Vagina (tissue), 2 donors: ENCODE data around the gene AURKAIP1. TPM values are rescaled to one million over a fixed set of nuclear protein-coding genes. Genes with fewer than 3 reads are reported as not detected.
A peak's percentile ranks its signal among the peaks of the same experiment; 100 is the strongest.

Source experiments
- DNase-seq, 2 donors: peaks; one replicate each; pipeline ENCODE4 v3.0.0-alpha.2; 2017; ENCODE audit errors: extremely low spot score in 2 of 2
- H3K27ac ChIP-seq: fragments of 200-600 bp; sonication (generic); one replicate; pipeline ENCODE4 v1.5.1; 2019
- H3K27me3 ChIP-seq: fragments of 200-600 bp; sonication (generic); one replicate; pipeline ENCODE4 v1.5.1; 2019
- H3K36me3 ChIP-seq, 2 donors: fragments of 200-600 bp; sonication (generic); one replicate each; pipeline ENCODE4 v1.5.1; 2017 to 2019
- H3K4me1 ChIP-seq: fragments of 200-600 bp; sonication (generic); one replicate; pipeline ENCODE4 v1.5.1; 2019
- H3K4me3 ChIP-seq, 2 donors: fragments of 200-600 bp; sonication (generic); 1 replicate in 1 of 2; 2 replicates in 1 of 2; pipeline ENCODE4 v1.5.1; 2016 to 2019
- H3K9me3 ChIP-seq: fragments of 200-600 bp; sonication (generic); one replicate; pipeline ENCODE4 v1.5.1; 2019
- CTCF ChIP-seq, 3 experiments: fragments of 450-650 bp in 2 of 3; fragments of 200-600 bp in 1 of 3; sonication (generic) in 1 of 3; IDR thresholded peaks; one replicate each; pipeline ENCODE4 v1.5.1; 2017 to 2019; ENCODE audit warnings: antibody characterized with exemption in 3 of 3, mild to moderate bottlenecking in 2 of 3, moderate library complexity in 2 of 3
- POLR2A ChIP-seq, 2 donors: fragments of 450-650 bp; IDR thresholded peaks; one replicate each; pipeline ENCODE4 v1.6.1; 2017; ENCODE audit warnings: antibody characterized with exemption in 2 of 2, mild to moderate bottlenecking in 2 of 2, moderate library complexity in 2 of 2
- POLR2AphosphoS5 ChIP-seq, 2 donors: sonication (generic); formaldehyde crosslinking; IDR thresholded peaks; one replicate each; pipeline ENCODE4 v1.9.0; 2017; ENCODE audit warnings: antibody characterized with exemption in 2 of 2, mild to moderate bottlenecking in 2 of 2, low read depth in 1 of 2; ENCODE audit not compliant: insufficient read depth in 1 of 2
- intact Hi-C: fragments of 100-400 bp; cut with DNase I; formaldehyde crosslinking; loops from one replicate; pipeline ENCODE4 v1.15.1; 2023
- microRNA-seq: library from miRNA; unstranded; fragments of <30 nt; microRNA quantifications from one replicate; pipeline ENCODE4, GENCODE V29; 2017; ENCODE audit warnings: borderline number of aligned reads, borderline replicate concordance
- total RNA-seq: library from RNA; depleted of rRNA; stranded (reverse); fragments of >200 nt; gene quantifications from one replicate; pipeline ENCODE4 v1.2.3, GENCODE V29; 2016

AURKAIP1 gene
- total RNA-seq, 1 donor from 2014 or later: 94.5 TPM

- intact Hi-C loops: no loop called here
- peak overlapping the region; percentile 82 for H3K27ac ChIP-seq
- peaks cover 60% of the 10 kb centered on the region for H3K4me1 ChIP-seq
Measured at GRCh38 chr1:1326075-1326605, 48.9 kb downstream of the AURKAIP1 start.

DNA sequence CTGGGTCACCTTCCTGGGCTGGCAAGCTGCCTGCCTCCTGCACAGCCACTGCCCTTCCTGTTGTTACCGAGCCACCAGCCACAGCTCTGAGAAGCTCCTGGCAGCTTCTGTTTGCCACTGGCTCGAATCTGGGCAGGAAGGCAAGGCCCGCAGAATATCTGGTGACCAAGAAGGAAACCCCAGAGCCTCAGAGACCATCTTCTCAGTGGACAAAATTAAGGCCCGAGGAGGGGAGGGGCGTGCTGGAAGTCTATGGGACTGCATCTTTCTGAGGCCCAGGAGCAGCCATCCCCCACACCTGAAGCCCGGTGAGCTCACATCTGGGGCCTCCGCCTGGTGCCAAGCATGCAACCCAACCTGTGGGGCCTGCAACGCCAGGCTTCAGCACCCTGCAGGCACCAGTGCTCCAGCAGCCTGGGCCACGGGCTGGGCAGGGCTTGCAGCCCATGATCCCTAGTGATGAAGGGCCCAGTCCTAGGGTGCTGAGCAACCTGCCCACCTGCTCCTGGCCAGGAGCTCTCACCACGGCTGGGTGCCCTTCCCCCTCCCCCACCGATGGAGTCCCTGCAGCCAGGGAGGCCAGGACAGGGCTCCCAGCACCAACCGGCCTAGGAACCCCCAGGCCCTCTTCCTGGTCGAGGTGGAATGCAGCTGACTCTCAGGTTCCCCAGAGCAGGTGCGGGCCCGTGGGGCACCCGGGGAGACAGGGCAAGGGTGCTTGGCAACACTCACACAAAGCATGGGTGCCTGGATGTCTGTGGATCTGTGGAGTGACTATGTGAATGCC, 49.5 kb downstream of the AURKAIP1 start:
- Histone ChIP-seq H3K27me3 (no peaks in the 10 kb centered on the region), H3K27ac (peak overlapping the region; percentile 82), H3K36me3 (peaks cover 0 to 16% of the 10 kb centered on the region in 2 donors), H3K9me3 (no peaks in the 10 kb centered on the region), H3K4me3 (peak overlapping the region; percentile 83 to 97), H3K4me1 (peaks cover 59% of the 10 kb centered on the region)
- TF ChIP-seq POLR2A (IDR thresholded peaks at IDR 0.05): no peak
- no peak for TF ChIP-seq CTCF (IDR thresholded peaks at IDR 0.05)
- no peak for TF ChIP-seq POLR2AphosphoS5 (IDR thresholded peaks at IDR 0.05; ENCODE audit: insufficient read depth in 1 of 2, low read depth in 1 of 2)
- intact Hi-C loops: no loop called here
- DNase-seq: no peak

More at GRCh38 chr1:1326075-1326605, 48.9 kb downstream of the AURKAIP1 start:
- Histone ChIP-seq H3K36me3 (peaks cover 0 to 15% of the 10 kb centered on the region in 2 donors), H3K27me3 (no peaks in the 10 kb centered on the region), H3K4me3 (peak overlapping the region; percentile 83 to 97), H3K9me3 (no peaks in the 10 kb centered on the region)
- TF ChIP-seq POLR2A (IDR thresholded peaks at IDR 0.05) (no peak), CTCF (IDR thresholded peaks at IDR 0.05) (no peak), POLR2AphosphoS5 (IDR thresholded peaks at IDR 0.05; ENCODE audit: insufficient read depth in 1 of 2, low read depth in 1 of 2) (no peak)
- no peak for DNase-seq

GRCh38 chr1:1324524-1325287, 50.3 kb downstream of the AURKAIP1 start, which contains the start of the genes CPTP and INTS11:
CPTP (plus strand) TSS chr1:1324802; CDS start chr1:1326911, 2,109 bp downstream.
INTS11 (minus strand) TSS chr1:1324660; CDS start chr1:1324608, 52 bp downstream.
- Histone ChIP-seq H3K9me3 (no peaks in the 10 kb centered on the region), H3K4me3 (peak within 1 kb of the TSS; percentile 83 to 97), H3K27me3 (no peaks in the 10 kb centered on the region), H3K4me1 (peaks cover 57% of the 10 kb centered on the region), H3K36me3 (peaks cover 0 to 24% of the 10 kb centered on the region in 2 donors), H3K27ac (peak within 1 kb of the TSS; percentile 86)
- intact Hi-C loops: no loop called here
- TF ChIP-seq CTCF (IDR thresholded peaks at IDR 0.05): no peak
- TF ChIP-seq POLR2A (IDR thresholded peaks at IDR 0.05): peak in 1 of 2 donors; percentile 0
- peak; percentile 84 to 87 for TF ChIP-seq POLR2AphosphoS5 (IDR thresholded peaks at IDR 0.05; ENCODE audit: insufficient read depth in 1 of 2, low read depth in 1 of 2)
- no peak for DNase-seq

DNA sequence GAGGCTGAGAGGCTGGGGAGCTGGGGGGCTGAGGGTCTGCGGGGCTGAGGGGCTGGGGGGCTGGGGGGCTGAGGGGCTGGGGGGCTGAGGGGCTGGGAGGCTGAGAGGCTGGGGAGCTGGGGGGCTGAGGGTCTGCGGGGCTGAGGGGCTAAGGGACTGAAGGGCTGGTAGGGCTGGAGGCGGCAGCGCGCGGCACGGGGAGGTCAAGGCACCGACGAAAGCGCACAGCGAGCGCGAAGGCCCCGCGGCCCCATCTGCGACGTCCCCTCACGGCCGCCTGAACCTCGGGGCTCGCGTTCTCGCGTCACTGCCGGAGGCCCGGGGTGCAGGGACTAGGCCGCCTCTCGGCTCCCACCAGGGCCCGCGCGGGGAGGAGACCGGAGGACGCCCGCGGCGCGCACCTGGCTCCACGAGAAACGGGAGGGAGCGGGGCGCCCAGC, 50.9 kb downstream of the AURKAIP1 start:
- Histone ChIP-seq H3K4me1 (peaks cover 58% of the 10 kb centered on the region), H3K9me3 (no peaks in the 10 kb centered on the region), H3K27me3 (no peaks in the 10 kb centered on the region), H3K27ac (peak overlapping the region; percentile 86), H3K4me3 (peak overlapping the region; percentile 83 to 97), H3K36me3 (peaks cover 0 to 28% of the 10 kb centered on the region in 2 donors)
- intact Hi-C loops: no loop called here
- no peak for TF ChIP-seq POLR2A (IDR thresholded peaks at IDR 0.05)
- no peak for TF ChIP-seq CTCF (IDR thresholded peaks at IDR 0.05)
- TF ChIP-seq POLR2AphosphoS5 (IDR thresholded peaks at IDR 0.05; ENCODE audit: insufficient read depth in 1 of 2, low read depth in 1 of 2): no peak
- DNase-seq: no peak

Small RNAs within 50 kb of the gene (microRNA-seq; reads per million reads assigned to microRNA genes)
- 1.4 reads per million for gene MIR6808

Other genes starting within 250 kb of the AURKAIP1 start
- gene TTLL10, start 201.3 kb downstream of the AURKAIP1 start, total RNA-seq: not detected
- 4.4 TPM for gene TNFRSF18, start 168.6 kb downstream of the AURKAIP1 start, total RNA-seq
- not detected for gene TNFRSF4, start 161.1 kb downstream of the AURKAIP1 start, total RNA-seq
- gene SDF4, start 143.2 kb downstream of the AURKAIP1 start, total RNA-seq: 74.2 TPM
- 11.0 TPM for gene B3GALT6, start 143.0 kb downstream of the AURKAIP1 start, total RNA-seq
- not detected for gene C1QTNF12, start 128.5 kb downstream of the AURKAIP1 start, total RNA-seq
- gene UBE2J2, start 101.4 kb downstream of the AURKAIP1 start, total RNA-seq: 56.7 TPM
- 8.6 TPM for gene SCNN1D, start 94.8 kb downstream of the AURKAIP1 start, total RNA-seq
- gene ACAP3, start 67.3 kb downstream of the AURKAIP1 start, total RNA-seq: 68.5 TPM
- gene PUSL1, start 66.6 kb downstream of the AURKAIP1 start, total RNA-seq: 31.2 TPM
- gene INTS11, start 50.5 kb downstream of the AURKAIP1 start, total RNA-seq: 142 TPM
- 20.9 TPM for gene CPTP, start 50.4 kb downstream of the AURKAIP1 start, total RNA-seq
- gene TAS1R3, start 43.9 kb downstream of the AURKAIP1 start, total RNA-seq: 0.74 TPM
- 72.4 TPM for gene DVL1, start 25.8 kb downstream of the AURKAIP1 start, total RNA-seq
- 136 TPM for gene MXRA8, start 16.7 kb downstream of the AURKAIP1 start, total RNA-seq
- 319 TPM for gene CCNL2, start 24.1 kb upstream of the AURKAIP1 start, total RNA-seq
- 84.2 TPM for gene MRPL20, start 32.1 kb upstream of the AURKAIP1 start, total RNA-seq
- gene ANKRD65, start 46.1 kb upstream of the AURKAIP1 start, total RNA-seq: 3.2 TPM
- gene VWA1, start 60.5 kb upstream of the AURKAIP1 start, total RNA-seq: 35.8 TPM
- gene ATAD3C, start 74.5 kb upstream of the AURKAIP1 start, total RNA-seq: not detected
- gene ATAD3B, start 96.6 kb upstream of the AURKAIP1 start, total RNA-seq: 17.7 TPM
- 21.9 TPM for gene ATAD3A, start 137.0 kb upstream of the AURKAIP1 start, total RNA-seq
- 3.9 TPM for gene TMEM240, start 165.4 kb upstream of the AURKAIP1 start, total RNA-seq
- 105 TPM for gene SSU72, start 199.7 kb upstream of the AURKAIP1 start, total RNA-seq
- gene FNDC10, start 224.9 kb upstream of the AURKAIP1 start, total RNA-seq: 6.1 TPM
- gene MIB2, start 240.3 kb upstream of the AURKAIP1 start, total RNA-seq: 66.8 TPM